OCI-LY7 (cell line): ENCODE results near the gene FAM227A. TPM values are rescaled to one million over a fixed set of nuclear protein-coding genes. Genes with fewer than 3 reads are reported as not detected.

Source experiments
- BruUV-seq: library from RNA; stranded (reverse); fragments of 400-500 nt; replicated peaks from 2 replicates; lab custom pipeline; 2021; lab: Mats Ljungman, UMichigan
- CTCF ChIA-PET: fragments of 300-600 bp; sonication (Branson Sonifier 250); formaldehyde crosslinking; loops from one replicate; lab custom pipeline; 2022; ENCODE audit warnings: antibody characterized with exemption; ENCODE audit not compliant: unreplicated experiment; lab: Charles Lee
- POLR2A ChIA-PET: fragments of 300-600 bp; sonication (Branson Sonifier 250); formaldehyde crosslinking; loops from one replicate; lab custom pipeline; 2022; ENCODE audit warnings: antibody characterized with exemption; lab: Charles Lee
- DNase-seq: peaks from one replicate; pipeline ENCODE4 v3.0.0-alpha.2; 2015; ENCODE audit warnings: low spot score
- H2AFZ ChIP-seq: fragments of 200-600 bp; sonication (generic), shearing (Covaris generic); 2 replicates; pipeline ENCODE4 v1.6.1; 2014; ENCODE audit warnings: mild to moderate bottlenecking, antibody characterized with exemption, low read length, moderate library complexity
- H3K27ac ChIP-seq: fragments of 200-600 bp; sonication (generic); 2 replicates; pipeline ENCODE4 v1.5.1; 2014; ENCODE audit warnings: mixed run types, low read depth, mild to moderate bottlenecking, moderate library complexity, low read length, inconsistent platforms; ENCODE audit not compliant: poor library complexity, severe bottlenecking
- H3K36me3 ChIP-seq: fragments of 200-600 bp; sonication (generic); 2 replicates; pipeline ENCODE4 v1.6.1; 2014; ENCODE audit warnings: mild to moderate bottlenecking, antibody characterized with exemption, low read length, moderate library complexity, mixed read lengths; ENCODE audit not compliant: insufficient read depth
- H3K4me1 ChIP-seq: fragments of 200-600 bp; sonication (generic); 2 replicates; pipeline ENCODE4 v1.5.1; 2014; ENCODE audit warnings: mild to moderate bottlenecking, low read length; ENCODE audit not compliant: insufficient read depth, poor library complexity, severe bottlenecking
- H3K4me2 ChIP-seq: fragments of 200-600 bp; sonication (generic); 2 replicates; pipeline ENCODE4 v1.6.1; 2014; ENCODE audit warnings: mild to moderate bottlenecking, low read length
- H3K4me3 ChIP-seq: fragments of 200-600 bp; sonication (generic); 2 replicates; pipeline ENCODE4 v1.5.1; 2014; ENCODE audit warnings: mild to moderate bottlenecking, low read depth, low read length; ENCODE audit not compliant: poor library complexity, severe bottlenecking
- H3K79me2 ChIP-seq: fragments of 200-600 bp; sonication (generic); 2 replicates; pipeline ENCODE4 v1.6.1; 2016; ENCODE audit warnings: low read depth, mild to moderate bottlenecking, low read length, moderate library complexity, mixed read lengths; ENCODE audit not compliant: insufficient read depth
- H3K9me2 ChIP-seq: fragments of 200-600 bp; sonication (generic); 2 replicates; pipeline ENCODE4 v1.6.1; 2016; ENCODE audit warnings: mild to moderate bottlenecking, low read length, mixed read lengths; ENCODE audit not compliant: insufficient read depth
- H3K9me3 ChIP-seq: fragments of 200-600 bp; sonication (generic); 2 replicates; pipeline ENCODE4 v1.6.1; 2014; ENCODE audit warnings: mild to moderate bottlenecking, mixed run types, low read length, mixed read lengths
- H4K20me1 ChIP-seq: fragments of 200-600 bp; sonication (generic); 2 replicates; pipeline ENCODE4 v1.6.1; 2014; ENCODE audit warnings: mild to moderate bottlenecking, antibody characterized with exemption, low read length, moderate library complexity, mixed read lengths; ENCODE audit not compliant: insufficient read depth
- EZH2phosphoT487 ChIP-seq: fragments of 200-600 bp; sonication (generic); IDR thresholded peaks from 2 replicates; pipeline ENCODE4 v1.6.1; 2018; ENCODE audit warnings: low read depth, borderline replicate concordance, mild to moderate bottlenecking, mixed run types, antibody characterized with exemption, low read length, moderate library complexity, mixed read lengths
- intact Hi-C: fragments of 100-400 bp; cut with micrococcal nuclease; formaldehyde crosslinking; loops from one replicate; pipeline ENCODE4 v1.10.0; 2022; ENCODE audit not compliant: unreplicated experiment
- total RNA-seq, 2 experiments: library from RNA; depleted of rRNA in 1 of 2; stranded (reverse); fragments of >200 nt in 1 of 2; shearing (Covaris generic) in 1 of 2; gene quantifications; 2 replicates each; pipeline ENCODE4 v1.2.3, GENCODE V29; 2014 to 2022
- TF ChIP-seq, protein P1 (sequence below): fragments of 200-600 bp; sonication (generic); conservative IDR thresholded peaks from 2 replicates; pipeline ENCODE4 v1.5.1; 2014; ENCODE audit warnings: mild to moderate bottlenecking, antibody characterized with exemption, low read length, moderate library complexity, mixed read lengths

FAM227A gene
- total RNA-seq, 2 experiments from 2014 or later: 0.16 to 0.57 TPM

DNA sequence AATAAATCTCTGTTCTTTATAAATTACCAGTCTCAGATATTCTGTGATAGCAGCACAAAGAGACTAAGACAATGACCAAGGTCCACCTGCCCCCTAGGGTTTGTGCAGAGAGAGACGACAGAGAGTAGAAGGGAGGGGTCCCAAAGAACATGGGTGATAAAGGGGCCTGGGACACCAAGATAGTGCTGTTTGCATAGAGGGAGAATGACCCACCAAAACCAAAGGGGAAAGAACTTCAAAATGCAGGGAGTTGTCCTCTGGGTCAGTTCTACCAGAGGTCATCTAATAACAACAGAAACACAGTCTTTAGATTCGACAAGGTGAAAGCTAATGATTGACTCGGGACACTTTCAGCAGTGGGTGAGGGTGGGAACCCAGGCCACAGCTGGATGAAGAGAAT, 23.7 kb downstream of the FAM227A start:
- no peaks in the 10 kb centered on the region for H3K79me2 ChIP-seq
- BruUV-seq: no TSS peak
- intact Hi-C loops: no loop called here
- no peak overlapping the region for H2AFZ ChIP-seq
- TF ChIP-seq EZH2phosphoT487: no peak
- TF ChIP-seq, protein P1, sequence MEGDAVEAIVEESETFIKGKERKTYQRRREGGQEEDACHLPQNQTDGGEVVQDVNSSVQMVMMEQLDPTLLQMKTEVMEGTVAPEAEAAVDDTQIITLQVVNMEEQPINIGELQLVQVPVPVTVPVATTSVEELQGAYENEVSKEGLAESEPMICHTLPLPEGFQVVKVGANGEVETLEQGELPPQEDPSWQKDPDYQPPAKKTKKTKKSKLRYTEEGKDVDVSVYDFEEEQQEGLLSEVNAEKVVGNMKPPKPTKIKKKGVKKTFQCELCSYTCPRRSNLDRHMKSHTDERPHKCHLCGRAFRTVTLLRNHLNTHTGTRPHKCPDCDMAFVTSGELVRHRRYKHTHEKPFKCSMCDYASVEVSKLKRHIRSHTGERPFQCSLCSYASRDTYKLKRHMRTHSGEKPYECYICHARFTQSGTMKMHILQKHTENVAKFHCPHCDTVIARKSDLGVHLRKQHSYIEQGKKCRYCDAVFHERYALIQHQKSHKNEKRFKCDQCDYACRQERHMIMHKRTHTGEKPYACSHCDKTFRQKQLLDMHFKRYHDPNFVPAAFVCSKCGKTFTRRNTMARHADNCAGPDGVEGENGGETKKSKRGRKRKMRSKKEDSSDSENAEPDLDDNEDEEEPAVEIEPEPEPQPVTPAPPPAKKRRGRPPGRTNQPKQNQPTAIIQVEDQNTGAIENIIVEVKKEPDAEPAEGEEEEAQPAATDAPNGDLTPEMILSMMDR: no peak
- H3K4me3 ChIP-seq: no peak overlapping the region
- no peaks in the 10 kb centered on the region for H3K9me3 ChIP-seq
- no peaks in the 10 kb centered on the region for H4K20me1 ChIP-seq
- no peaks in the 10 kb centered on the region for H3K4me1 ChIP-seq
- H3K9me2 ChIP-seq: no peaks in the 10 kb centered on the region
- no peak overlapping the region for H3K27ac ChIP-seq
- DNase-seq: no peak
- no peaks in the 10 kb centered on the region for H3K36me3 ChIP-seq
- POLR2A ChIA-PET: no interaction called here
- CTCF ChIA-PET: no interaction called here
- no peak overlapping the region for H3K4me2 ChIP-seq

DNA sequence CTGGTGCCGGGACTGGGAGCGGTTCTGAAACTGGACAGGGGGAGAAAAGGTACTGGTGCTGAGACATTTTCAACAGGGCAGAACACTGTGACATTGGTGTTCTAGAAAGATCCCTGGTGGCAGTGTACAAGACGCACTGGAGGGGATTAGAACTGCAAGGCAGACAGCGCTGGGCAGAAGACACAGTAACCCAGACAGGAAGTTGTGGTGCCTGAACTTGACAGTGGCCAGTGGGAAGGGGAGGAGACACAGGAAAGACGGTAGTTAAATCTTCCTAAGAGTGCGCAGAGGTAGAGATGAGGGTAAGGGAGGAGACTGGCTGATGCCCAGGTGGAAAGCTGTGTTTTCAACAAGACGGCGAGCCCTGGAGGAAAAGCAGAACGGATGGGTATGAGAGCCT, 24.5 kb downstream of the FAM227A start:
- H3K36me3 ChIP-seq: no peaks in the 10 kb centered on the region
- H4K20me1 ChIP-seq: no peaks in the 10 kb centered on the region
- no peaks in the 10 kb centered on the region for H3K9me3 ChIP-seq
- CTCF ChIA-PET: no interaction called here
- no peak overlapping the region for H2AFZ ChIP-seq
- no peak for DNase-seq
- no peak overlapping the region for H3K27ac ChIP-seq
- TF ChIP-seq EZH2phosphoT487: no peak
- TF ChIP-seq, protein P1: no peak
- H3K4me1 ChIP-seq: no peaks in the 10 kb centered on the region
- POLR2A ChIA-PET: interaction anchor here (0.6 kb wide), 1 partner anchor 10 kb away, joined by 5 read pairs; no protein-coding TSS in a partner anchor
- intact Hi-C loops: no loop called here
- BruUV-seq: no TSS peak
- no peak overlapping the region for H3K4me3 ChIP-seq
- no peak overlapping the region for H3K4me2 ChIP-seq
- no peaks in the 10 kb centered on the region for H3K79me2 ChIP-seq
- no peaks in the 10 kb centered on the region for H3K9me2 ChIP-seq

DNA sequence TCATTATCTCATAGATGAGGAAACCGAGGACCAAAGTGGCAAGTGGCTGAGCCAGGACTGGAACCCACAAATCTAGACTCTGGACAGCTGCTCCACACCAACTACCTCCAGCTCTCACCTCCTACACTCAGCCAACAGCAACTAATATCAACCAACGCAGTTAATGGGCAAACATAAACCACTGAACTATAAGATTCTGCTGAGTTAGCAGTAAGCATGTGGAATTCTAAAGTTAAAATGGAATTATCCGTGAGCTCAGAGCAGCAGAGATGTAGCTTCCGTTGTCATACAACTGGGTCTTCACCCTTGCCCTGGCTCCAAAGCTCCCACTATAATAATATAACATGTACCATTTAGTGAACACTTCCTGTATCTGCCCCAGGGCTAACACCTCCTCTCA, 27.1 kb downstream of the FAM227A start:
- Histone ChIP-seq H3K4me1 (no peaks in the 10 kb centered on the region), H2AFZ (no peak overlapping the region), H3K36me3 (no peaks in the 10 kb centered on the region), H3K9me3 (no peaks in the 10 kb centered on the region), H3K79me2 (no peaks in the 10 kb centered on the region), H3K27ac (no peak overlapping the region), H4K20me1 (no peaks in the 10 kb centered on the region), H3K4me3 (no peak overlapping the region), H3K4me2 (no peak overlapping the region), H3K9me2 (no peaks in the 10 kb centered on the region)
- ChIA-PET POLR2A (no interaction called here), CTCF (no interaction called here)
- no peak for TF ChIP-seq EZH2phosphoT487
- TF ChIP-seq, protein P1: no peak
- DNase-seq: no peak
- BruUV-seq: no TSS peak
- intact Hi-C loops: no loop called here
